IMR-90 (cell line): ENCODE data around the gene MBTPS1.

Experiments used
- SMC3 ChIP-seq: fragments of 150-350 bp; IDR thresholded peaks from 2 replicates; pipeline ENCODE4 v1.6.1; 2016; ENCODE audit warnings: low read depth, mild to moderate bottlenecking, antibody characterized with exemption, low read length, moderate library complexity
- TF ChIP-seq, protein P1 (sequence below): conservative IDR thresholded peaks from 2 replicates; pipeline ENCODE4 v1.5.1; 2012; ENCODE audit warnings: mild to moderate bottlenecking, low read depth, low read length, improper control_type of control experiment

- TF ChIP-seq, protein P1, sequence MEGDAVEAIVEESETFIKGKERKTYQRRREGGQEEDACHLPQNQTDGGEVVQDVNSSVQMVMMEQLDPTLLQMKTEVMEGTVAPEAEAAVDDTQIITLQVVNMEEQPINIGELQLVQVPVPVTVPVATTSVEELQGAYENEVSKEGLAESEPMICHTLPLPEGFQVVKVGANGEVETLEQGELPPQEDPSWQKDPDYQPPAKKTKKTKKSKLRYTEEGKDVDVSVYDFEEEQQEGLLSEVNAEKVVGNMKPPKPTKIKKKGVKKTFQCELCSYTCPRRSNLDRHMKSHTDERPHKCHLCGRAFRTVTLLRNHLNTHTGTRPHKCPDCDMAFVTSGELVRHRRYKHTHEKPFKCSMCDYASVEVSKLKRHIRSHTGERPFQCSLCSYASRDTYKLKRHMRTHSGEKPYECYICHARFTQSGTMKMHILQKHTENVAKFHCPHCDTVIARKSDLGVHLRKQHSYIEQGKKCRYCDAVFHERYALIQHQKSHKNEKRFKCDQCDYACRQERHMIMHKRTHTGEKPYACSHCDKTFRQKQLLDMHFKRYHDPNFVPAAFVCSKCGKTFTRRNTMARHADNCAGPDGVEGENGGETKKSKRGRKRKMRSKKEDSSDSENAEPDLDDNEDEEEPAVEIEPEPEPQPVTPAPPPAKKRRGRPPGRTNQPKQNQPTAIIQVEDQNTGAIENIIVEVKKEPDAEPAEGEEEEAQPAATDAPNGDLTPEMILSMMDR = no peak
- TF ChIP-seq SMC3 = no peak
Observed at GRCh38 chr16:84143081-84143480, 26.3 kb upstream of the MBTPS1 start.
